ENCODE measurements around the gene RUNX1. TPM values are rescaled to one million over a fixed set of nuclear protein-coding genes. Genes with fewer than 3 reads are reported as not detected.

The RUNX1 gene
- polyA plus RNA-seq, 3 donors = 6.2 to 49.7 (median 8.7) TPM

GRCh38 chr21:34770576-34770975, 278.5 kb downstream of the RUNX1 start:
- H3K9me3 Mint-ChIP-seq = peaks cover 0 to 4% (median 0%) of the 10 kb centered on the region in 7 donors
- Histone ChIP-seq H3K4me3 (replicated peaks in 1 of 3; ENCODE audit: low read depth in 2 of 3, low read length in 3 of 3) (no peak overlapping the region), H3K9me3 (replicated peaks in 1 of 2; ENCODE audit: control insufficient read depth in 1 of 2, insufficient read depth in 1 of 2, low read length in 2 of 2) (no peaks in the 10 kb centered on the region), H3K36me3 (replicated peaks in 1 of 2; ENCODE audit: control insufficient read depth in 1 of 2, insufficient read depth in 2 of 2, low read length in 2 of 2) (no peaks in the 10 kb centered on the region), H3K79me2 (ENCODE audit: insufficient read depth, low read length) (no peaks in the 10 kb centered on the region), H4K20me1 (ENCODE audit: insufficient read depth, low read length) (no peaks in the 10 kb centered on the region), H3K27me3 (ENCODE audit: control insufficient read depth in 2 of 2, insufficient read depth in 2 of 2, low read length in 2 of 2) (no peaks in the 10 kb centered on the region), H3K27ac (ENCODE audit: low read depth in 1 of 2, low read length in 2 of 2) (no peak overlapping the region), H3K4me1 (ENCODE audit: control insufficient read depth in 1 of 2, insufficient read depth in 2 of 2, low read length in 2 of 2) (no peaks in the 10 kb centered on the region), H3K4me2 (replicated peaks; ENCODE audit: extremely low read depth, low read length, poor library complexity, severe bottlenecking) (no peak overlapping the region), H2AFZ (ENCODE audit: insufficient read depth, low read depth, low read length, poor library complexity, severe bottlenecking) (no peak overlapping the region), H3K9ac (ENCODE audit: insufficient read depth, low read length, poor library complexity, severe bottlenecking) (no peak overlapping the region)
- H3K27ac Mint-ChIP-seq = no peak overlapping the region
- H3K36me3 Mint-ChIP-seq = no peaks in the 10 kb centered on the region
- TF ChIP-seq, protein P1, sequence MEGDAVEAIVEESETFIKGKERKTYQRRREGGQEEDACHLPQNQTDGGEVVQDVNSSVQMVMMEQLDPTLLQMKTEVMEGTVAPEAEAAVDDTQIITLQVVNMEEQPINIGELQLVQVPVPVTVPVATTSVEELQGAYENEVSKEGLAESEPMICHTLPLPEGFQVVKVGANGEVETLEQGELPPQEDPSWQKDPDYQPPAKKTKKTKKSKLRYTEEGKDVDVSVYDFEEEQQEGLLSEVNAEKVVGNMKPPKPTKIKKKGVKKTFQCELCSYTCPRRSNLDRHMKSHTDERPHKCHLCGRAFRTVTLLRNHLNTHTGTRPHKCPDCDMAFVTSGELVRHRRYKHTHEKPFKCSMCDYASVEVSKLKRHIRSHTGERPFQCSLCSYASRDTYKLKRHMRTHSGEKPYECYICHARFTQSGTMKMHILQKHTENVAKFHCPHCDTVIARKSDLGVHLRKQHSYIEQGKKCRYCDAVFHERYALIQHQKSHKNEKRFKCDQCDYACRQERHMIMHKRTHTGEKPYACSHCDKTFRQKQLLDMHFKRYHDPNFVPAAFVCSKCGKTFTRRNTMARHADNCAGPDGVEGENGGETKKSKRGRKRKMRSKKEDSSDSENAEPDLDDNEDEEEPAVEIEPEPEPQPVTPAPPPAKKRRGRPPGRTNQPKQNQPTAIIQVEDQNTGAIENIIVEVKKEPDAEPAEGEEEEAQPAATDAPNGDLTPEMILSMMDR (IDR thresholded peaks at IDR 0.05) = no peak
- no CpG with 5 or more reads among the region's 4 CpGs for WGBS (ENCODE audit: insufficient coverage)
- H3K27me3 Mint-ChIP-seq (ENCODE audit: low read depth in 3 of 3) = peaks cover 6 to 19% (median 7%) of the 10 kb centered on the region in 3 donors
- no peaks in the 10 kb centered on the region for H3K4me1 Mint-ChIP-seq
- H3K4me3 Mint-ChIP-seq = no peak overlapping the region
- DNase-seq = no peak
- intact Hi-C loops (cut with micrococcal nuclease) = no loop called here

DNA sequence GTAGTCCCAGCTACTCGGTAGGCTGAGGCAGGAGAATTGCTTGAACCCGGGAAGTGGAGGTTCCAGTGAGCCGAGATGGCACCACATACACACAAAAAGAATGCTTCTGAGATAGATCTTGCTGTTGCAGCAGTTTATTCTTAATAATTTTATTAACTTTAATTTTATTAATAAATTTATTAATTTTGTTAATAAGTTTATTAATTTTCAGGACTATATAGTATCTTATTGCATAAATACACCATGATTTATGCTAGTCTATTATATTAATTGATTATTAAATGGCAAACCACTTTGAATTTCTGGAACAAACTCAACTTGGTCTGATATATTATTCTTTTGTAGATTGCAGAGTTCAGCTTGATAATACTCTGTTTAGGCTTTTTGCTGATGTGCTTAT, 280.8 kb downstream of the RUNX1 start:
- no peak overlapping the region for H3K27ac ChIP-seq (ENCODE audit: low read depth in 1 of 2, low read length in 2 of 2)
- no peak overlapping the region for H2AFZ ChIP-seq (ENCODE audit: insufficient read depth, low read depth, low read length, poor library complexity, severe bottlenecking)
- H3K9me3 ChIP-seq (replicated peaks in 1 of 2; ENCODE audit: control insufficient read depth in 1 of 2, insufficient read depth in 1 of 2, low read length in 2 of 2) = peaks cover 0 to 16% of the 10 kb centered on the region in 2 donors
- H3K4me1 Mint-ChIP-seq = no peaks in the 10 kb centered on the region
- WGBS (ENCODE audit: insufficient coverage) = no CpG with 5 or more reads among the region's 3 CpGs
- DNase-seq = no peak
- no peak overlapping the region for H3K4me3 Mint-ChIP-seq
- H4K20me1 ChIP-seq (ENCODE audit: insufficient read depth, low read length) = no peaks in the 10 kb centered on the region
- no peak overlapping the region for H3K9ac ChIP-seq (ENCODE audit: insufficient read depth, low read length, poor library complexity, severe bottlenecking)
- H3K79me2 ChIP-seq (ENCODE audit: insufficient read depth, low read length) = no peaks in the 10 kb centered on the region
- no peak overlapping the region for H3K4me2 ChIP-seq (replicated peaks; ENCODE audit: extremely low read depth, low read length, poor library complexity, severe bottlenecking)
- H3K36me3 ChIP-seq (replicated peaks in 1 of 2; ENCODE audit: control insufficient read depth in 1 of 2, insufficient read depth in 2 of 2, low read length in 2 of 2) = no peaks in the 10 kb centered on the region
- intact Hi-C loops (cut with micrococcal nuclease) = no loop called here
- H3K27me3 Mint-ChIP-seq (ENCODE audit: low read depth in 3 of 3) = peaks cover 2 to 18% (median 5%) of the 10 kb centered on the region in 3 donors
- H3K4me3 ChIP-seq (replicated peaks in 1 of 3; ENCODE audit: low read depth in 2 of 3, low read length in 3 of 3) = no peak overlapping the region
- peaks cover 4 to 21% (median 8%) of the 10 kb centered on the region in 7 donors for H3K9me3 Mint-ChIP-seq
- no peaks in the 10 kb centered on the region for H3K4me1 ChIP-seq (ENCODE audit: control insufficient read depth in 1 of 2, insufficient read depth in 2 of 2, low read length in 2 of 2)
- no peak overlapping the region for H3K27ac Mint-ChIP-seq
- H3K27me3 ChIP-seq (ENCODE audit: control insufficient read depth in 2 of 2, insufficient read depth in 2 of 2, low read length in 2 of 2) = no peaks in the 10 kb centered on the region
- H3K36me3 Mint-ChIP-seq = no peaks in the 10 kb centered on the region
- TF ChIP-seq, protein P1 (IDR thresholded peaks at IDR 0.05) = no peak
